Osteoblast (primary cell): ENCODE results near the gene ETV3. TPM values are rescaled to one million over a fixed set of nuclear protein-coding genes. Genes with fewer than 3 reads are reported as not detected.
"Not testable (repeated sequence)": the region's sequence is repeated elsewhere in the genome, so short reads cannot be mapped to it uniquely, and the experiment has no call there.

Source experiments
- DNase-seq: peaks from one replicate; pipeline ENCODE4 v3.0.0; 2011; ENCODE audit warnings: low spot score, mixed read lengths; ENCODE audit not compliant: insufficient read length; ENCODE audit errors: missing footprints
- H2AFZ ChIP-seq: 2 replicates; pipeline ENCODE4 v1.6.0; 2011; ENCODE audit warnings: mild to moderate bottlenecking, low read length
- H3K27ac ChIP-seq: 2 replicates; pipeline ENCODE4 v1.5.1; 2011; ENCODE audit warnings: mild to moderate bottlenecking, low read depth, low read length, moderate library complexity
- H3K27me3 ChIP-seq: 2 replicates; pipeline ENCODE4 v1.6.0; 2012; ENCODE audit warnings: mild to moderate bottlenecking, control low read depth, inconsistent platforms, low read length, moderate library complexity; ENCODE audit not compliant: insufficient read depth
- H3K36me3 ChIP-seq: 2 replicates; pipeline ENCODE4 v1.5.1; 2011; ENCODE audit warnings: mild to moderate bottlenecking, low read length, control low read depth, moderate library complexity; ENCODE audit not compliant: insufficient read depth
- H3K4me1 ChIP-seq: 2 replicates; pipeline ENCODE4 v1.5.1; 2011; ENCODE audit warnings: mild to moderate bottlenecking, low read length, control low read depth, moderate library complexity; ENCODE audit not compliant: insufficient read depth
- H3K4me2 ChIP-seq: 2 replicates; pipeline ENCODE4 v1.6.0; 2011; ENCODE audit warnings: mild to moderate bottlenecking, low read length; ENCODE audit not compliant: insufficient read depth
- H3K4me3 ChIP-seq: fragments of 200-600 bp; sonication (generic); 3 replicates; pipeline ENCODE4 v1.5.1; 2012; ENCODE audit warnings: mild to moderate bottlenecking, low read length, inconsistent platforms; ENCODE audit not compliant: insufficient read depth
- H3K79me2 ChIP-seq: 2 replicates; pipeline ENCODE4 v1.6.0; 2012; ENCODE audit warnings: mild to moderate bottlenecking, low read length, control low read depth, inconsistent platforms; ENCODE audit not compliant: insufficient read depth
- H3K9me3 ChIP-seq: 2 replicates; pipeline ENCODE4 v1.5.1; 2011; ENCODE audit warnings: low read depth, low read length, control low read depth
- H4K20me1 ChIP-seq: 2 replicates; pipeline ENCODE4 v1.6.0; 2012; ENCODE audit warnings: mild to moderate bottlenecking, low read length, control low read depth; ENCODE audit not compliant: insufficient read depth
- total RNA-seq: library from RNA; depleted of rRNA; stranded (reverse); fragments of >200 nt; gene quantifications from 2 replicates; pipeline ENCODE4 v1.2.3, GENCODE V29; 2012
- TF ChIP-seq, protein P1 (sequence below): IDR thresholded peaks from 2 replicates; pipeline ENCODE4 v1.5.1; 2011; ENCODE audit warnings: mild to moderate bottlenecking, low read depth, low read length, moderate library complexity; ENCODE audit errors: extremely low read depth

Gene ETV3
- total RNA-seq, 1 donor, result 14.8 TPM

DNA sequence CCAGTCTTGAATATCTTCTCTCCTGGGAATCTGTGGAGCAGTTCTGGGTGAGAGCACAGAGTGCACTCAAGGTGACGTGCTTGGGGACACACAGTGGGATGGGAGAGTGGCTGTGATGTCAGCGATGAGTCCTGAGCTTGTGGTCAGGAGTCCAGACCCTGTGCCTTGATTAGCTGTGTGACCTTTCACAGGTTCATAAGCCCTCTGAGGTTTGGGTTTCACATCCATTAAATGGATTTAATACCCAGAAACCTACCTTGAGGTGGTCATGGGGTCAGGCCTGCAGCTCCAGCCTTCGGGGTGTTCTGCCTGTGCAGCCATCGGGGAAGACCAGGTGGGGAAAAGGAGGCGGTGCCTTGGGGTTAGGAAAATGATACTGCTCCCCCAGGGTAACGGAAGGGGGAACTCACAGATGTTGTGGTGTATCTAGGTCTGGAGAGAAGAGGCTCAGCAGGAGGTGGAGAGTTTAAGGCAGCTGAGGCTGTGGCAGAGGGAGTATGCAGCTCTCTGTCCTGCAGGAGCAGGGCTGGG, 38.5 kb upstream of the ETV3 start:
- Histone ChIP-seq H3K79me2 (no peaks in the 10 kb centered on the region), H3K4me2 (no peak overlapping the region), H3K27ac (no peak overlapping the region), H3K4me1 (no peaks in the 10 kb centered on the region), H3K4me3 (no peak overlapping the region), H3K27me3 (peaks cover 23% of the 10 kb centered on the region), H3K36me3 (no peaks in the 10 kb centered on the region), H3K9me3 (no peaks in the 10 kb centered on the region), H2AFZ (no peak overlapping the region), H4K20me1 (no peaks in the 10 kb centered on the region)
- TF ChIP-seq, protein P1, sequence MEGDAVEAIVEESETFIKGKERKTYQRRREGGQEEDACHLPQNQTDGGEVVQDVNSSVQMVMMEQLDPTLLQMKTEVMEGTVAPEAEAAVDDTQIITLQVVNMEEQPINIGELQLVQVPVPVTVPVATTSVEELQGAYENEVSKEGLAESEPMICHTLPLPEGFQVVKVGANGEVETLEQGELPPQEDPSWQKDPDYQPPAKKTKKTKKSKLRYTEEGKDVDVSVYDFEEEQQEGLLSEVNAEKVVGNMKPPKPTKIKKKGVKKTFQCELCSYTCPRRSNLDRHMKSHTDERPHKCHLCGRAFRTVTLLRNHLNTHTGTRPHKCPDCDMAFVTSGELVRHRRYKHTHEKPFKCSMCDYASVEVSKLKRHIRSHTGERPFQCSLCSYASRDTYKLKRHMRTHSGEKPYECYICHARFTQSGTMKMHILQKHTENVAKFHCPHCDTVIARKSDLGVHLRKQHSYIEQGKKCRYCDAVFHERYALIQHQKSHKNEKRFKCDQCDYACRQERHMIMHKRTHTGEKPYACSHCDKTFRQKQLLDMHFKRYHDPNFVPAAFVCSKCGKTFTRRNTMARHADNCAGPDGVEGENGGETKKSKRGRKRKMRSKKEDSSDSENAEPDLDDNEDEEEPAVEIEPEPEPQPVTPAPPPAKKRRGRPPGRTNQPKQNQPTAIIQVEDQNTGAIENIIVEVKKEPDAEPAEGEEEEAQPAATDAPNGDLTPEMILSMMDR, result no peak
- DNase-seq, result peak; percentile 56

DNA sequence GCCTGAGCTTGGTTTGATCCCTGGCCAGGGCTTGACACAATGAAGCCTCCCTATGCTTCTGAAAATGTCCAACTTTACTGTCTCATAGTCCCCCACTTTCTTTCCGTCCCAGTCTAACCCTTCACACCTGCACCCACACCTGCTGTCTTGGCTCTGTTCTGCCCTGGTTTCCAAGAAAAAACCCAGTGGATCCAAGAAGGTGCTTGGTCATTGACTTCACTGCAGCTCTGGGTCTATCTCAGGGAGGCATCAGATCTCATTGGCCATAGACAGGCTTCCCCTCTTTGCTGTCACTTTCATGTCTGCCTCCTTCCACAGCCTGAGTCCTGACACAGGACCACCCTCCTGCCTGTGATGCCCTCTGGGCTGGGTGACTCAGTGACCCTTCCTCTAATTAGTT, 37.8 kb upstream of the ETV3 start:
- Histone ChIP-seq H3K27me3 (peaks cover 18% of the 10 kb centered on the region), H3K4me2 (no peak overlapping the region), H4K20me1 (no peaks in the 10 kb centered on the region), H3K9me3 (no peaks in the 10 kb centered on the region), H3K36me3 (no peaks in the 10 kb centered on the region), H3K27ac (no peak overlapping the region), H3K4me3 (no peak overlapping the region), H3K79me2 (no peaks in the 10 kb centered on the region), H3K4me1 (no peaks in the 10 kb centered on the region), H2AFZ (no peak overlapping the region)
- DNase-seq, result no peak
- TF ChIP-seq, protein P1, result no peak

DNA sequence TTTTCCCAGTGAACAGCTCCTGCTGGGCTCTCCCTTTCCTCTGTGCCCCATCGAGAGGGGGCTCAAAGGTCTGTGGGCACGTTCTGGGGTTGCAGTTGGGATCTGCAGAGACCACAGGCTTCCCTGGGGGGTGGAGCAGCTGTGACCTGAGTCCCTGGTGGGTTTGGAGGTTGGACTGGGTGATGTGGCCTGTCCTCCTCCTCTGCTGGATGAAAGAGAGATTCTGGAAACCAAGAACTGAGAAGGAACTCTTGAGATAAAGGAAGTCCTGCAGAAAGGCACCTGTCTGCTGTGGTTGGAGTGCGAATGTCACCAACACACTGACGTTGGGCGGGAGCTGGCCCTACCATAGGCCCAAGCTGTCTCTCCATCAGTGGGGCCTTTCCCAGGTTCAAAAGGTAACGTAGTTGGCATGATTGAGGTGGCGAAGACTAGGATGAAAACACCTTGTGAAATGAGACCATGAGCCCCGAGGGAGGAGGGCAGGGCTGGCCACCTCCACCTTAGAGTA, 35.8 kb upstream of the ETV3 start:
- Histone ChIP-seq H3K4me3 (no peak overlapping the region), H3K9me3 (no peaks in the 10 kb centered on the region), H3K4me2 (no peak overlapping the region), H4K20me1 (no peaks in the 10 kb centered on the region), H3K27me3 (peaks cover 19% of the 10 kb centered on the region), H3K27ac (no peak overlapping the region), H2AFZ (no peak overlapping the region), H3K79me2 (no peaks in the 10 kb centered on the region), H3K4me1 (no peaks in the 10 kb centered on the region), H3K36me3 (no peaks in the 10 kb centered on the region)
- no peak for DNase-seq
- TF ChIP-seq, protein P1, result no peak

DNA sequence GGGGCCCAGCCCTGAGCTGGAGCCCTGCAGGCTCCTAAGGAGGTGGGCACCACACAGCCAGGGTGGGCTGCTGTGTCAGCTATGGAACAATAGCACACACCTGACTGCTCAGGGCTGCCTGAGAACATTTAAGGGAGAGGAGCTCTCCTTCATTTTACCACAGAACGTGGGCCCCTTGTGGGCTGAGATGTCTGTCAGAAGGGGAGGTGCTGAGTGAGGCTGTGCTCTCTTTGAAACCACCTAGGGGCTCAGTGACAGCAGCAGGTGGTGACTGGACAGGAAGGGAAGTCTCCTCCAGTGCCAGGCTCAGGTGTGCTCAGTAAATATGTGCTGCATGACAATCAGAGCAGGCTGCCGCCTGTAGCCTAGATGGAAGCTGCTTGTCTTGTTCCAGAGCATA, 35.0 kb upstream of the ETV3 start:
- H3K4me3 ChIP-seq, H3K79me2 ChIP-seq, H3K4me2 ChIP-seq, H3K9me3 ChIP-seq, DNase-seq, H3K27ac ChIP-seq, H4K20me1 ChIP-seq, H3K4me1 ChIP-seq, H2AFZ ChIP-seq, H3K36me3 ChIP-seq: not testable (repeated sequence)
- H3K27me3 ChIP-seq, result peaks cover 26% of the 10 kb centered on the region

DNA sequence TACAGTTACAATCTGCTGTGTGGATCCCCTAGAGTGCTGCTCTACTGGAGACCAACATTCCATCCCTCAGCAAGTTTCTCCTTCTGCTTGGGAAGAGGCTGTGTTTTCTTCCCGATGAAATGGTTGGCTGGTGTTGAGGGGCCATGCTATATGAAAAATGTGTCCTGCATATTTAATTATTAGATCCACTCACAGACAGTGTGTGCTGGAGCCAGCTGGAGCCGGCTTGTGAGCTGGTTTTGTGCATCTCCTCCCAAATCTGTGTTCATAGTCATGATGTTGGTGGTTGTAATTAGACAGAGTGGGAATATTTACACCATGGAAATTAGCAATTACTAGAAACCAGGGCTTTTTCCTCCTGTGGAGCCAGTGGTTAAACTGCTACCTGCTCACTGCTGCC, 34.4 kb upstream of the ETV3 start:
- H3K4me1 ChIP-seq, H4K20me1 ChIP-seq, DNase-seq, H3K4me2 ChIP-seq, H3K27ac ChIP-seq, H2AFZ ChIP-seq, H3K4me3 ChIP-seq, H3K79me2 ChIP-seq, H3K9me3 ChIP-seq, H3K36me3 ChIP-seq: not testable (repeated sequence)
- H3K27me3 ChIP-seq, result peaks cover 29% of the 10 kb centered on the region
